Naive thymus-derived CD4-positive, alpha-beta T cell (primary cell): Measurements from ENCODE around the gene IFNAR2. TPM values are rescaled to one million over a fixed set of nuclear protein-coding genes. Genes with fewer than 3 reads are reported as not detected.

Source experiments
- ATAC-seq: fragments of 150-1000 bp; cut with Tn5 transposase; 2 replicates; pipeline ENCODE4 v1.10.0; 2021; ENCODE audit warnings: mild to moderate bottlenecking, moderate library complexity
- CTCF ChIA-PET: fragments of 350-600 bp; sonication (Branson Sonifier 250); formaldehyde crosslinking; loops from one replicate; lab custom pipeline; 2021; ENCODE audit warnings: antibody characterized with exemption; lab: Charles Lee
- POLR2A ChIA-PET: fragments of 350-600 bp; sonication (Branson Sonifier 250); formaldehyde crosslinking; loops from one replicate; lab custom pipeline; 2021; ENCODE audit warnings: antibody characterized with exemption, inconsistent platforms; lab: Charles Lee
- DNase-seq, 9 donors: peaks; one replicate each; pipeline versions ENCODE4 v3.0.0 to v3.0.0-alpha.2; 2020 to 2022; ENCODE audit warnings: mixed read lengths in 1 of 9
- H3K27ac ChIP-seq: one replicate; pipeline ENCODE4 v1.7.0; 2013; ENCODE audit warnings: mild to moderate bottlenecking, low read depth, low read length, moderate library complexity
- H3K27me3 ChIP-seq, 2 donors: one replicate each; pipeline ENCODE4 v1.7.0; 2013; ENCODE audit warnings: low read length in 2 of 2, mild to moderate bottlenecking in 2 of 2, moderate library complexity in 2 of 2; ENCODE audit not compliant: control insufficient read depth in 2 of 2, insufficient read depth in 2 of 2
- H3K36me3 ChIP-seq, 3 experiments: 1 replicate in 2 of 3; 2 replicates in 1 of 3; pipeline ENCODE4 v1.7.0; 2013; ENCODE audit warnings: low read length in 3 of 3, mild to moderate bottlenecking in 3 of 3, moderate library complexity in 1 of 3; ENCODE audit not compliant: insufficient read depth in 3 of 3, control insufficient read depth in 2 of 3
- H3K4me1 ChIP-seq, 2 donors: one replicate each; pipeline ENCODE4 v1.7.0; 2013; ENCODE audit warnings: low read length in 2 of 2, mild to moderate bottlenecking in 2 of 2, moderate library complexity in 1 of 2; ENCODE audit not compliant: control insufficient read depth in 2 of 2, insufficient read depth in 2 of 2
- H3K4me3 ChIP-seq: 2 replicates; pipeline ENCODE4 v1.7.0; 2013; ENCODE audit warnings: mild to moderate bottlenecking, low read length
- H3K9me3 ChIP-seq, 3 experiments: 1 replicate in 2 of 3; 2 replicates in 1 of 3; pipeline ENCODE4 v1.7.0; 2013; ENCODE audit warnings: low read length in 3 of 3; ENCODE audit not compliant: control insufficient read depth in 2 of 3
- H3K27ac Mint-ChIP-seq, 9 donors: one replicate each; pipeline ENCODE4 v1.8.0; 2020 to 2022; ENCODE audit warnings: mixed read lengths in 9 of 9, mild to moderate bottlenecking in 8 of 9, moderate library complexity in 5 of 9, inconsistent platforms in 2 of 9
- H3K27me3 Mint-ChIP-seq, 5 donors: one replicate each; pipeline ENCODE4 v1.8.0; 2021 to 2022; ENCODE audit warnings: mixed read lengths in 5 of 5, mild to moderate bottlenecking in 1 of 5
- H3K36me3 Mint-ChIP-seq, 5 donors: one replicate each; pipeline ENCODE4 v1.8.0; 2020 to 2022; ENCODE audit warnings: mixed read lengths in 5 of 5, mild to moderate bottlenecking in 3 of 5, inconsistent platforms in 1 of 5
- H3K4me1 Mint-ChIP-seq, 7 donors: one replicate each; pipeline ENCODE4 v1.8.0; 2020 to 2022; ENCODE audit warnings: mixed read lengths in 7 of 7, mild to moderate bottlenecking in 3 of 7, inconsistent platforms in 1 of 7
- H3K4me3 Mint-ChIP-seq, 10 donors: one replicate each; pipeline ENCODE4 v1.8.0; 2020 to 2022; ENCODE audit warnings: mild to moderate bottlenecking in 10 of 10, mixed read lengths in 10 of 10, moderate library complexity in 6 of 10, inconsistent platforms in 2 of 10
- H3K9me3 Mint-ChIP-seq, 11 donors: one replicate each; pipeline ENCODE4 v1.8.0; 2020 to 2022; ENCODE audit warnings: mixed read lengths in 11 of 11, mild to moderate bottlenecking in 4 of 11, inconsistent platforms in 1 of 11, moderate library complexity in 1 of 11
- intact Hi-C, 2 donors: fragments of 100-400 bp; cut with micrococcal nuclease; formaldehyde crosslinking; loops; one replicate each; pipeline ENCODE4 v1.15.1; 2023
- polyA plus RNA-seq, 2 donors: library from polyadenylated mRNA; unstranded; fragments of 300-500 nt; fragmentation: Illumina TruSeq; gene quantifications; one replicate each; pipeline ENCODE4 v1.2.3, GENCODE V29; 2021
- total RNA-seq, 6 experiments: library from RNA in 5 of 6; stranded (reverse) in 5 of 6; gene quantifications; 1 replicate in 5 of 6; 2 replicates in 1 of 6; pipeline ENCODE4 v1.2.3 and lab custom pipeline; 2021 to 2026

The IFNAR2 gene
- total and polyA plus RNA-seq, 7 experiments from 2014 or later = 44.9 to 90.2 (median 77.3) TPM

- Mint-ChIP-seq H3K9me3 (peaks cover 0 to 3% (median 0%) of the 10 kb centered on the region in 11 donors), H3K4me1 (peaks cover 42 to 77% (median 64%) of the 10 kb centered on the region in 7 donors), H3K27ac (peak overlapping the region; percentile 91 to 97 (median 94)), H3K4me3 (peak overlapping the region; percentile 86 to 99 (median 96)), H3K27me3 (no peaks in the 10 kb centered on the region), H3K36me3 (peaks cover 4 to 54% (median 23%) of the 10 kb centered on the region in 5 donors)
- H3K4me3 ChIP-seq = peak overlapping the region; percentile 87
- no peaks in the 10 kb centered on the region for H3K27me3 ChIP-seq
- H3K9me3 ChIP-seq = no peaks in the 10 kb centered on the region
- H3K4me1 ChIP-seq = peaks cover 15 to 34% of the 10 kb centered on the region in 2 donors
- DNase-seq = no peak
- peaks cover 0 to 41% (median 12%) of the 10 kb centered on the region in 3 experiments for H3K36me3 ChIP-seq
- no peak for ATAC-seq
- peak overlapping the region; percentile 83 for H3K27ac ChIP-seq
- ChIA-PET POLR2A (interaction anchor here (0.6 to 2.6 kb wide), 19 partner anchors 8 to 512 kb away, joined by 3 to 20 read pairs (median 6); partner anchors contain the start of genes IFNAR1 and TMEM50B), CTCF (interaction anchor here (1.0 kb wide), 1 partner anchor 58 kb away, joined by 4 read pairs; the partner anchor contains the start of gene IFNAR1)
- intact Hi-C loops = loop anchor here (2.0 to 10.0 kb wide), 4 partner anchors 26 to 180 kb away; partner anchors contain the start of gene IFNAR1 (in 1 of the 2)
Measured at GRCh38 chr21:33267250-33267649, 37.5 kb downstream of the IFNAR2 start.

DNA sequence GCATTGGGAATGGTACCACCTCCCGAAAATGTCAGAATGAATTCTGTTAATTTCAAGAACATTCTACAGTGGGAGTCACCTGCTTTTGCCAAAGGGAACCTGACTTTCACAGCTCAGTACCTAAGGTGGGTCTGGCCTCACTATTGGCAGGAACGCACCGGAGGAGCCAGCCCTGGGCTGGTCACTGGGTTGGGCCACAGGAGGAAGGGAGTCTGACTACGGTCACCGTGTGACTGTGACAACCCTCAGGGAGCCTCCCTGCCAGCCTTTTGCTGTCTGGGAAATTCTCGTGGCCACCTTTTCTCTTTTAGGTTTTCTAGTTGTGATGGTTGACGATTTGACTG lies 38.6 kb downstream of the IFNAR2 start:
- ATAC-seq = no peak
- H3K4me3 ChIP-seq = no peak overlapping the region
- no peaks in the 10 kb centered on the region for H3K9me3 ChIP-seq
- Mint-ChIP-seq H3K4me1 (peaks cover 47 to 75% (median 71%) of the 10 kb centered on the region in 7 donors), H3K36me3 (peaks cover 4 to 54% (median 23%) of the 10 kb centered on the region in 5 donors), H3K9me3 (peaks cover 0 to 3% (median 0%) of the 10 kb centered on the region in 11 donors), H3K4me3 (peak overlapping the region; percentile 86 to 99 (median 96)), H3K27ac (peak overlapping the region in 8 of 9 donors; percentile 89 to 97 (median 92)), H3K27me3 (no peaks in the 10 kb centered on the region)
- H3K36me3 ChIP-seq = peaks cover 0 to 32% (median 12%) of the 10 kb centered on the region in 3 experiments
- ChIA-PET POLR2A (interaction anchor here (0.9 to 2.1 kb wide), 4 partner anchors 14 to 511 kb away, joined by 3 to 7 read pairs (median 3); partner anchors contain the start of gene IFNAR1), CTCF (no interaction called here)
- intact Hi-C loops = loop anchor here (5.0 to 10.0 kb wide), 2 partner anchors 96 to 179 kb away; no protein-coding TSS in a partner anchor
- peaks cover 15 to 34% of the 10 kb centered on the region in 2 donors for H3K4me1 ChIP-seq
- no peaks in the 10 kb centered on the region for H3K27me3 ChIP-seq
- no peak overlapping the region for H3K27ac ChIP-seq
- no peak for DNase-seq

DNA sequence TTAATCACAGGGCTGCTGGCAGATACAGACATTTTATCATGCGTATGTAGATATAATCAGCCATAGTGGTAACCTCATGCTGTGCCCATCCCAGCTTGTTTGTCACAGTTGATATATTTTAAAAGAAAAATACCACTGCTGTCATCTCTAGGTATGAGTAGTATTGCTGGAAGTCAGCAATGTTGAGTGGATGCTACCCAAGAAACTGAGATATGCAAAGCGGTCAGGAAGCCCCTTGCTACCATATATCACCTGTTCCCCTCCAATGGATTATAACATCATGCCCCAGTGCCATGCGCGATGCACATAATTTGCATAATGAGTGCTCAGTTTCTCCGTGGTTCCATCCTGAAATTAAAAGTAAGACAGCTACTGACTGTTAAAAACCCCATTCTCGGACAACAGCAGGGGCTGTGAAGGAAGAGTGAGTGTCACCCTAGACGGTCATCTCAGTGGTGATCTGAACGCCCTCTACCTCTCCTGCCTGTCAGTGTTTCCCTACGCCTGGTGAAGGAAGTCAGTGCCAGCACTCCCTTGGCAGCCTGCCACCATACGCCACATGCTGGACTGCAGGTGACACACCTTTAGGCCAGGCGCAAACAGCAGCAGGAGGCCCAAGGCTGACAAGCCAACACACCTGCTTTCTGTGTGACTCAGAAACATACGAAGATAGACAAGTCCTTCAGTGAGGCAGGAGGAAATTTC lies 39.2 kb downstream of the IFNAR2 start:
- Histone ChIP-seq H3K4me3 (no peak overlapping the region), H3K4me1 (peaks cover 15 to 34% of the 10 kb centered on the region in 2 donors), H3K27ac (peak overlapping the region; percentile 45), H3K9me3 (no peaks in the 10 kb centered on the region), H3K36me3 (peaks cover 0 to 27% (median 9%) of the 10 kb centered on the region in 3 experiments), H3K27me3 (no peaks in the 10 kb centered on the region)
- Mint-ChIP-seq H3K36me3 (peaks cover 8 to 55% (median 28%) of the 10 kb centered on the region in 5 donors), H3K4me1 (peaks cover 51 to 77% (median 73%) of the 10 kb centered on the region in 7 donors), H3K27me3 (no peaks in the 10 kb centered on the region), H3K27ac (peak overlapping the region in 7 of 9 donors; percentile 84 to 97 (median 91)), H3K9me3 (peaks cover 0 to 3% (median 0%) of the 10 kb centered on the region in 11 donors), H3K4me3 (peak overlapping the region in 9 of 10 donors; percentile 24 to 98 (median 64))
- CTCF ChIA-PET = no interaction called here
- DNase-seq (no peak), ATAC-seq (no peak)
- POLR2A ChIA-PET = interaction anchor here (1.0 to 2.1 kb wide), 4 partner anchors 13 to 56 kb away, joined by 3 to 7 read pairs (median 3); partner anchors contain the start of gene IFNAR1
- intact Hi-C loops = loop anchor here (5.0 to 10.0 kb wide), 2 partner anchors 96 to 178 kb away; no protein-coding TSS in a partner anchor

DNA sequence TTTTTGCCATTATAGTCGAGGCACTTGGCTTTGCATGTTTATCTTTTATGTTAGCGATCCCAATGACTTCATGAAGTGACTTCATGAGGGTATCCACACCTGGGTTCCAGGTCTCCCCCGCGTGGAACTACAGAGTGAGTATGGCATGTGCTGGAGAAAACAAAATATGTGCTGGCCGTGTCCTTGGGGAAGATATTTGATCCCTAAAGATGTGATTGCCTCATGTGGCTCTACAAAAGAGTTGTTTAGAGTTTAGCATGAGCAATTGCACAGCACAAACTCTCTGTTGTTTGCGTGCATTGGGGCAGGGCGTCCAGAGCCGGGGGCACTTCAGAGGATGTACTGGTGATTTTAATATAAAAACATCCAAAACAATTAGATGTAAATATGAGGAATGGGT lies 41.2 kb downstream of the IFNAR2 start:
- no peaks in the 10 kb centered on the region for H3K27me3 Mint-ChIP-seq
- no peak overlapping the region for H3K27ac ChIP-seq
- DNase-seq (no peak), ATAC-seq (no peak)
- ChIA-PET POLR2A (interaction anchor here (1.7 kb wide), 1 partner anchor 23 kb away, joined by 5 read pairs; no protein-coding TSS in a partner anchor), CTCF (no interaction called here)
- peak overlapping the region in 1 of 9 donors; percentile 55 for H3K27ac Mint-ChIP-seq
- peaks cover 0 to 23% (median 9%) of the 10 kb centered on the region in 3 experiments for H3K36me3 ChIP-seq
- no peaks in the 10 kb centered on the region for H3K9me3 ChIP-seq
- H3K9me3 Mint-ChIP-seq = peaks cover 0 to 3% (median 0%) of the 10 kb centered on the region in 11 donors
- H3K4me3 ChIP-seq = no peak overlapping the region
- intact Hi-C loops = no loop called here
- peaks cover 15 to 26% of the 10 kb centered on the region in 2 donors for H3K4me1 ChIP-seq
- H3K36me3 Mint-ChIP-seq = peaks cover 8 to 53% (median 38%) of the 10 kb centered on the region in 5 donors
- H3K4me1 Mint-ChIP-seq = peaks cover 41 to 64% (median 61%) of the 10 kb centered on the region in 7 donors
- H3K27me3 ChIP-seq = no peaks in the 10 kb centered on the region
- H3K4me3 Mint-ChIP-seq = peak overlapping the region in 2 of 10 donors; percentile 7 to 11

DNA sequence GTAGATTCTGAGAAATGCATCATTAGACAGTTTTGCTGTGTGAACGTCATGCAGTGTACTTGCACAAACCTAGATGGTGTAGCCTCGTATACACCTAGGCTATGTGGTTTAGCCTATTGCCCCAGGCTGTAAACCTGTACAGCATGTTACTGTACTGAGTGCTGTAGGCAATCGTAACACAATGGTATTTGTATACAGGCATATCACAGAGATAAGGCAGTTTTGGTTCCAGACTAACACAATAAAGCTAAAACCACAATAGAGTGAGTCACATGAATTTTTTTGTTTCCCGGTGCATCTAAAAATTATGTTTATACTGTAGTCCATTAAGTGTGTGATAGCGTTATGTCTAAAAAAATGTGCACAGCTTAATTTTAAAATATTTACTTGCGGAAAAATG lies 43.3 kb downstream of the IFNAR2 start:
- peaks cover 29 to 54% (median 52%) of the 10 kb centered on the region in 7 donors for H3K4me1 Mint-ChIP-seq
- intact Hi-C loops = no loop called here
- H3K4me3 Mint-ChIP-seq = no peak overlapping the region
- peaks cover 0 to 2% (median 0%) of the 10 kb centered on the region in 11 donors for H3K9me3 Mint-ChIP-seq
- Histone ChIP-seq H3K4me3 (no peak overlapping the region), H3K4me1 (peaks cover 3 to 13% of the 10 kb centered on the region in 2 donors), H3K9me3 (no peaks in the 10 kb centered on the region), H3K27me3 (no peaks in the 10 kb centered on the region), H3K27ac (no peak overlapping the region), H3K36me3 (peaks cover 0 to 31% (median 9%) of the 10 kb centered on the region in 3 experiments)
- POLR2A ChIA-PET = interaction anchor here (1.5 kb wide), 1 partner anchor 31 kb away, joined by 3 read pairs; no protein-coding TSS in a partner anchor
- DNase-seq (no peak), ATAC-seq (no peak)
- CTCF ChIA-PET = interaction anchor here (1.3 kb wide), 1 partner anchor 73 kb away, joined by 3 read pairs; no protein-coding TSS in a partner anchor
- peaks cover 13 to 58% (median 50%) of the 10 kb centered on the region in 5 donors for H3K36me3 Mint-ChIP-seq
- H3K27ac Mint-ChIP-seq = peak overlapping the region in 2 of 9 donors; percentile 8 to 34
- H3K27me3 Mint-ChIP-seq = no peaks in the 10 kb centered on the region

DNA sequence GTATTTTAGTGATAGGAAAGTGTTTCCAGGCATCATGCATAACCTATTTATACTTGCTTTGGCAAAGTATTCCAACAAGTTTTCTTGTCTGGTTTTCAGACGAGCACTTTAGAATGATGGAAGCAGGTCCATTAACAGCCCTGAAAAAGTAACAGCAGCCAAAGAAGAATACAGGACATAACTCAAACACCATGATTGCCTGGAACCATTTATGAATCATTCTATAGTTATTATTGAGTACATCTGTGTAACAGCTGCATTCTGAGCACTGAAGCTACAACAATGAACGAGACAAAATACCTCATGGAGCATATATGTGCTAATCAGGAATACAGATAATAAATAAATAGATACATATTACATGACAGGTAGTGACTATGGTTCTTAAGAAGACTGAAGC lies 49.0 kb downstream of the IFNAR2 start:
- ATAC-seq (no peak), DNase-seq (no peak)
- Mint-ChIP-seq H3K4me3 (no peak overlapping the region), H3K36me3 (peaks cover 7 to 59% (median 55%) of the 10 kb centered on the region in 5 donors), H3K27me3 (no peaks in the 10 kb centered on the region), H3K27ac (no peak overlapping the region), H3K9me3 (peaks cover 0 to 3% (median 0%) of the 10 kb centered on the region in 11 donors), H3K4me1 (peaks cover 9 to 24% (median 15%) of the 10 kb centered on the region in 7 donors)
- ChIA-PET POLR2A (interaction anchor here (0.9 to 1.7 kb wide), 5 partner anchors 13 to 83 kb away, joined by 3 to 5 read pairs (median 3); partner anchors contain the start of genes IFNAR1 and IL10RB), CTCF (interaction anchor here (0.6 to 1.3 kb wide), 3 partner anchors 20 to 441 kb away, joined by 3 read pairs; no protein-coding TSS in a partner anchor)
- no peaks in the 10 kb centered on the region for H3K9me3 ChIP-seq
- H3K4me1 ChIP-seq = peaks cover 0 to 3% of the 10 kb centered on the region in 2 donors
- H3K27ac ChIP-seq = no peak overlapping the region
- no peak overlapping the region for H3K4me3 ChIP-seq
- H3K27me3 ChIP-seq = no peaks in the 10 kb centered on the region
- peaks cover 10 to 55% (median 10%) of the 10 kb centered on the region in 3 experiments for H3K36me3 ChIP-seq
- intact Hi-C loops = no loop called here
